ENCODE measurements around the gene SORL1. TPM values are rescaled to one million over a fixed set of nuclear protein-coding genes. Genes with fewer than 3 reads are reported as not detected.

Gene SORL1
- total and polyA plus RNA-seq, 2 of the 13 experiments (the other 11 are each of a cell fraction or from before 2014, with no cell fraction given), result 21.3 to 148 TPM

DNA sequence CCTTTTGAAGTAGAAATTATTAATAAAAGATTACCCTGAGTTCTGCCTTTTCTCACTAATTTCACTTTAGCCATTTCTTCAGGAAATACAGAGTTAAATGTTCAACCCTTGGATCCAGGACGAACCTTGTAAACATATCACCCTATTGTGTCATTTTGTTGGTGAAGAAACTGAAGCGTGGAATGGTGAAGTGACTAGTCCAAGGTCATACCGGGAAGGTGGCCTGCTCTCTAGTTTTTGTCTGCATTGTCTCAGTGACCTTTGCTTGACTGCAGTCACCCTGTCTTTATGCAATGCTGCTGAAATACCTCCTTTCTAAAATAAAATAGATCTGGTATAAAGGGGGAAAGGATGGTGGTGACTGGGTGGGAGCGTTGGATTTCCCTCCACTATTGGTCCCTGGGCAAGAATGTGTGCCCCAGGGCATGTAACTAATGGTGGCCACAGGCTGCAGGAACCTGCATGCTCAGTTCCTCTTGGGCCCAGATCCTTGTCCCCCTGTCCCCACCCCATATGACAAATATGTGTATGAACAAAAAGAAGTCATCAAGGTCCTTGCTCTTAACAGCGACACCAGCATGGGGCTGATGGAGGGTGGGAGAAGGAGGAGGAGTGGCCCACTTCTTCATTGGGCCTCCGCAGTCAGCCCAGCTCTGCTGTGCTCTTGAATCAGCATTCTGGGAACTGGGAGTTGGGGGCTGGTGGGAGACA lies 1.6 kb downstream of the SORL1 start (continued):
- 0 out of 2 replicates have a peak, but pooled peaks have one; percentile 20 for TF ChIP-seq ZNF430 (CRISPR knock-in tag; IDR thresholded peaks at IDR 0.05)
- peak; percentile 54; the same call in 1 of the 2 replicates for TF ChIP-seq CREM (IDR thresholded peaks at IDR 0.05)
- no peak for TF ChIP-seq CREM (CRISPR knock-in tag; IDR thresholded peaks at IDR 0.05)
- TF ChIP-seq, protein P1, sequence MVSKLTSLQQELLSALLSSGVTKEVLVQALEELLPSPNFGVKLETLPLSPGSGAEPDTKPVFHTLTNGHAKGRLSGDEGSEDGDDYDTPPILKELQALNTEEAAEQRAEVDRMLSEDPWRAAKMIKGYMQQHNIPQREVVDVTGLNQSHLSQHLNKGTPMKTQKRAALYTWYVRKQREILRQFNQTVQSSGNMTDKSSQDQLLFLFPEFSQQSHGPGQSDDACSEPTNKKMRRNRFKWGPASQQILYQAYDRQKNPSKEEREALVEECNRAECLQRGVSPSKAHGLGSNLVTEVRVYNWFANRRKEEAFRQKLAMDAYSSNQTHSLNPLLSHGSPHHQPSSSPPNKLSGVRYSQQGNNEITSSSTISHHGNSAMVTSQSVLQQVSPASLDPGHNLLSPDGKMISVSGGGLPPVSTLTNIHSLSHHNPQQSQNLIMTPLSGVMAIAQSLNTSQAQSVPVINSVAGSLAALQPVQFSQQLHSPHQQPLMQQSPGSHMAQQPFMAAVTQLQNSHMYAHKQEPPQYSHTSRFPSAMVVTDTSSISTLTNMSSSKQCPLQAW (CRISPR knock-in tag; IDR thresholded peaks at IDR 0.05), result no peak
- no peak for TF ChIP-seq MIXL1 (CRISPR knock-in tag; IDR thresholded peaks at IDR 0.05)
- TF ChIP-seq AKAP8 (CRISPR knock-in tag; IDR thresholded peaks at IDR 0.05), result no peak
- no peak for TF ChIP-seq U2AF1 (optimal IDR thresholded peaks at IDR 0.05; ENCODE audit: low read depth, low read length)
- TF ChIP-seq, protein P2, sequence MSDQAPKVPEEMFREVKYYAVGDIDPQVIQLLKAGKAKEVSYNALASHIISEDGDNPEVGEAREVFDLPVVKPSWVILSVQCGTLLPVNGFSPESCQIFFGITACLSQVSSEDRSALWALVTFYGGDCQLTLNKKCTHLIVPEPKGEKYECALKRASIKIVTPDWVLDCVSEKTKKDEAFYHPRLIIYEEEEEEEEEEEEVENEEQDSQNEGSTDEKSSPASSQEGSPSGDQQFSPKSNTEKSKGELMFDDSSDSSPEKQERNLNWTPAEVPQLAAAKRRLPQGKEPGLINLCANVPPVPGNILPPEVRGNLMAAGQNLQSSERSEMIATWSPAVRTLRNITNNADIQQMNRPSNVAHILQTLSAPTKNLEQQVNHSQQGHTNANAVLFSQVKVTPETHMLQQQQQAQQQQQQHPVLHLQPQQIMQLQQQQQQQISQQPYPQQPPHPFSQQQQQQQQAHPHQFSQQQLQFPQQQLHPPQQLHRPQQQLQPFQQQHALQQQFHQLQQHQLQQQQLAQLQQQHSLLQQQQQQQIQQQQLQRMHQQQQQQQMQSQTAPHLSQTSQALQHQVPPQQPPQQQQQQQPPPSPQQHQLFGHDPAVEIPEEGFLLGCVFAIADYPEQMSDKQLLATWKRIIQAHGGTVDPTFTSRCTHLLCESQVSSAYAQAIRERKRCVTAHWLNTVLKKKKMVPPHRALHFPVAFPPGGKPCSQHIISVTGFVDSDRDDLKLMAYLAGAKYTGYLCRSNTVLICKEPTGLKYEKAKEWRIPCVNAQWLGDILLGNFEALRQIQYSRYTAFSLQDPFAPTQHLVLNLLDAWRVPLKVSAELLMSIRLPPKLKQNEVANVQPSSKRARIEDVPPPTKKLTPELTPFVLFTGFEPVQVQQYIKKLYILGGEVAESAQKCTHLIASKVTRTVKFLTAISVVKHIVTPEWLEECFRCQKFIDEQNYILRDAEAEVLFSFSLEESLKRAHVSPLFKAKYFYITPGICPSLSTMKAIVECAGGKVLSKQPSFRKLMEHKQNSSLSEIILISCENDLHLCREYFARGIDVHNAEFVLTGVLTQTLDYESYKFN (CRISPR knock-in tag; conservative IDR thresholded peaks at IDR 0.05), result peak; percentile 63
- TF ChIP-seq CC2D1A (CRISPR knock-in tag; IDR thresholded peaks at IDR 0.05), result no peak
- 0 out of 2 replicates have a peak, but pooled peaks have one; percentile 41 for TF ChIP-seq TMF1 (CRISPR knock-in tag; IDR thresholded peaks at IDR 0.05; ENCODE audit: low read depth)
- TF ChIP-seq, protein P3, sequence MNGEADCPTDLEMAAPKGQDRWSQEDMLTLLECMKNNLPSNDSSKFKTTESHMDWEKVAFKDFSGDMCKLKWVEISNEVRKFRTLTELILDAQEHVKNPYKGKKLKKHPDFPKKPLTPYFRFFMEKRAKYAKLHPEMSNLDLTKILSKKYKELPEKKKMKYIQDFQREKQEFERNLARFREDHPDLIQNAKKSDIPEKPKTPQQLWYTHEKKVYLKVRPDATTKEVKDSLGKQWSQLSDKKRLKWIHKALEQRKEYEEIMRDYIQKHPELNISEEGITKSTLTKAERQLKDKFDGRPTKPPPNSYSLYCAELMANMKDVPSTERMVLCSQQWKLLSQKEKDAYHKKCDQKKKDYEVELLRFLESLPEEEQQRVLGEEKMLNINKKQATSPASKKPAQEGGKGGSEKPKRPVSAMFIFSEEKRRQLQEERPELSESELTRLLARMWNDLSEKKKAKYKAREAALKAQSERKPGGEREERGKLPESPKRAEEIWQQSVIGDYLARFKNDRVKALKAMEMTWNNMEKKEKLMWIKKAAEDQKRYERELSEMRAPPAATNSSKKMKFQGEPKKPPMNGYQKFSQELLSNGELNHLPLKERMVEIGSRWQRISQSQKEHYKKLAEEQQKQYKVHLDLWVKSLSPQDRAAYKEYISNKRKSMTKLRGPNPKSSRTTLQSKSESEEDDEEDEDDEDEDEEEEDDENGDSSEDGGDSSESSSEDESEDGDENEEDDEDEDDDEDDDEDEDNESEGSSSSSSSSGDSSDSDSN (CRISPR knock-in tag; IDR thresholded peaks at IDR 0.05), result peak; percentile 19; the same call in 1 of the 2 replicates
- TF ChIP-seq NR2F2 (IDR thresholded peaks at IDR 0.05; ENCODE audit: borderline replicate concordance, low read depth), result peak; percentile 54; the same call in 1 of the 2 replicates
- 0 out of 2 replicates have a peak, but pooled peaks have one; percentile 20 for TF ChIP-seq ETV5 (CRISPR knock-in tag; IDR thresholded peaks at IDR 0.05; ENCODE audit: borderline replicate concordance)
- TF ChIP-seq FOXK1 (CRISPR knock-in tag; IDR thresholded peaks at IDR 0.05; ENCODE audit: borderline replicate concordance, low read depth), result 0 out of 2 replicates have a peak, but pooled peaks have one; percentile 20
- TF ChIP-seq AGO1 (IDR thresholded peaks at IDR 0.05; ENCODE audit: low read depth, low read length, poor library complexity, severe bottlenecking), result no peak
- peak; percentile 82 for TF ChIP-seq SAP130 (CRISPR knock-in tag; IDR thresholded peaks at IDR 0.05; ENCODE audit: low read depth)
- peak; percentile 43; the same call in 1 of the 2 replicates for TF ChIP-seq ZSCAN9 (CRISPR knock-in tag; IDR thresholded peaks at IDR 0.05; ENCODE audit: borderline replicate concordance)
- peak; percentile 80 for TF ChIP-seq HNF4A (CRISPR knock-in tag; IDR thresholded peaks at IDR 0.05)
- peak; percentile 89 for TF ChIP-seq TBL1XR1 (IDR thresholded peaks at IDR 0.05; ENCODE audit: borderline replicate concordance, low read length, partially characterized antibody)
- no peak; the same call in 1 of the 2 replicates for TF ChIP-seq ZSCAN25 (CRISPR knock-in tag; IDR thresholded peaks at IDR 0.05)
- no peak for TF ChIP-seq SYNCRIP (IDR thresholded peaks at IDR 0.05; ENCODE audit: insufficient read depth, low read depth, low read length)
- peak; percentile 62; the same call in 1 of the 2 replicates for TF ChIP-seq NCOA2 (CRISPR knock-in tag; IDR thresholded peaks at IDR 0.05)
- TF ChIP-seq CBX2 (IDR thresholded peaks at IDR 0.05; ENCODE audit: low read depth, low read length), result no peak
- TF ChIP-seq CBX2 (CRISPR knock-in tag; IDR thresholded peaks at IDR 0.05; ENCODE audit: low read depth), result no peak

Measured in HepG2 (cell line).